ENCODE results near the gene WNT5A. TPM values are rescaled to one million over a fixed set of nuclear protein-coding genes. Genes with fewer than 3 reads are reported as not detected.

WNT5A gene
- total and polyA plus RNA-seq, 9 of the 15 experiments (the other 6 are each of a cell fraction or from before 2014, with no cell fraction given), result 0.11 TPM; not detected in 8

DNA sequence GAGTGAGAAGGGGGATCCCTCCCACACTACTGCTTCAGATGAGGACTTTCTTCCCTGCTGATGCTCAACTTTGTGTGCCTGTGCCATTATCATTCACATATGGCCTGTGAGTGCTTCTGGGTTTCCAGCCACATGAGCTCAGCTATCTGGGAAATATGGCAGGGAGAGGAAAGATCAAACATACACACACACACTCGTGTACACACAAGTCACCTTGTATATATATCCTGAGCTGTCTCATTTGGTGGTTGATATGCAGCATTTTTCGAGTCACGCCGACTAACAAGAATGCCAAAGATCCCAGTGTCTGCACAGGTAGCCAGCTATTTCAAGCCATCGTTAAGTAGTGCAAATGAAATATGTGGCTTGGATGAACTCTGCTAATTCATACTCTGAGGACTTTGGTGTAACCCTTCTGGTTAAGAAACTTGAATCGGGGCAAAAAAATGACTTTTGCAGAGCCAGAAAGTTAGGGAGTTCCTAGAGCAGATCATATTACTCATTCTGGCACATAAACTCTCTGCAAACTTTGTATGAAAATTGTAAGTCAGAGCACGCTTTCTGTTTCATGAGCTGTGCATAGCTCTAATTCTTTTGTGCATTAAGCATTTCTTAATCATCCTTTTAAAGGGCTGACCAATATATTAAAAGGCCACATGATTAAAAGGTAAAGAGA lies 24.9 kb upstream of the WNT5A start (continued):
- TF ChIP-seq, protein P1, sequence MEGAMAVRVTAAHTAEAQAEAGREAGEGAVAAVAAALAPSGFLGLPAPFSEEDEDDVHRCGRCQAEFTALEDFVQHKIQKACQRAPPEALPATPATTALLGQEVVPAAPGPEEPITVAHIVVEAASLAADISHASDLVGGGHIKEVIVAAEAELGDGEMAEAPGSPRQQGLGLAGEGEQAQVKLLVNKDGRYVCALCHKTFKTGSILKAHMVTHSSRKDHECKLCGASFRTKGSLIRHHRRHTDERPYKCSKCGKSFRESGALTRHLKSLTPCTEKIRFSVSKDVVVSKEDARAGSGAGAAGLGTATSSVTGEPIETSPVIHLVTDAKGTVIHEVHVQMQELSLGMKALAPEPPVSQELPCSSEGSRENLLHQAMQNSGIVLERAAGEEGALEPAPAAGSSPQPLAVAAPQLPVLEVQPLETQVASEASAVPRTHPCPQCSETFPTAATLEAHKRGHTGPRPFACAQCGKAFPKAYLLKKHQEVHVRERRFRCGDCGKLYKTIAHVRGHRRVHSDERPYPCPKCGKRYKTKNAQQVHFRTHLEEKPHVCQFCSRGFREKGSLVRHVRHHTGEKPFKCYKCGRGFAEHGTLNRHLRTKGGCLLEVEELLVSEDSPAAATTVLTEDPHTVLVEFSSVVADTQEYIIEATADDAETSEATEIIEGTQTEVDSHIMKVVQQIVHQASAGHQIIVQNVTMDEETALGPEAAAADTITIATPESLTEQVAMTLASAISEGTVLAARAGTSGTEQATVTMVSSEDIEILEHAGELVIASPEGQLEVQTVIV (CRISPR knock-in tag; IDR thresholded peaks at IDR 0.05; ENCODE audit: borderline replicate concordance), result no peak
- no peak for TF ChIP-seq TAF9B (IDR thresholded peaks at IDR 0.05; ENCODE audit: partially characterized antibody)

DNA sequence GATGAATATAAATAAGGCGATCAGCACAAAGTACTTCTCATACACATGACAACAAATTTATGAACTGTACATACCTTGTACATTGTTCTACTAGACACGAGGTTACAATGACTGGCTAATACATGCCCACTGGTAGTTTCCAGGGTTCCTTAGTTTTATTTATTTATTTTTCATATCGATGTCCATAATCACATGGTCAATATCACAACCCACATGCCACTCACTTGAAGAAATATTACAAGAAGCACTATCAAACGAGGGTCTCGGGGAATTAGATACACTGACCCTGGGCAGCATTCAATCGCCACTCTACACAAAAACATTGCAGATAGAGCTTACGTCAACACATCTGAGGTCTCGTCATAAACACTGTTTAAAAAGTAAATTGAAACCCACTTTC lies 21.2 kb upstream of the WNT5A start:
- intact Hi-C loops (cut with micrococcal nuclease), result no loop called here
- no peak for DNase-seq (ENCODE audit: extremely low read depth in 1 of 4, low spot score in 3 of 4)
- TF ChIP-seq, protein P2, sequence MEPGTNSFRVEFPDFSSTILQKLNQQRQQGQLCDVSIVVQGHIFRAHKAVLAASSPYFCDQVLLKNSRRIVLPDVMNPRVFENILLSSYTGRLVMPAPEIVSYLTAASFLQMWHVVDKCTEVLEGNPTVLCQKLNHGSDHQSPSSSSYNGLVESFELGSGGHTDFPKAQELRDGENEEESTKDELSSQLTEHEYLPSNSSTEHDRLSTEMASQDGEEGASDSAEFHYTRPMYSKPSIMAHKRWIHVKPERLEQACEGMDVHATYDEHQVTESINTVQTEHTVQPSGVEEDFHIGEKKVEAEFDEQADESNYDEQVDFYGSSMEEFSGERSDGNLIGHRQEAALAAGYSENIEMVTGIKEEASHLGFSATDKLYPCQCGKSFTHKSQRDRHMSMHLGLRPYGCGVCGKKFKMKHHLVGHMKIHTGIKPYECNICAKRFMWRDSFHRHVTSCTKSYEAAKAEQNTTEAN (CRISPR knock-in tag; IDR thresholded peaks at IDR 0.05), result no peak
- no peak for TF ChIP-seq ZNF263 (CRISPR knock-in tag; IDR thresholded peaks at IDR 0.05; ENCODE audit: borderline replicate concordance)
- no peak for TF ChIP-seq FOXJ2 (tag; IDR thresholded peaks at IDR 0.05)
- TF ChIP-seq ZNF274 (IDR thresholded peaks at IDR 0.05; ENCODE audit: borderline replicate concordance, low read depth, low read length), result no peak
- TF ChIP-seq RCOR1 (IDR thresholded peaks at IDR 0.05; ENCODE audit: borderline replicate concordance in 1 of 2, low read depth in 2 of 2, low read length in 2 of 2), result no peak
- TF ChIP-seq, protein P3, sequence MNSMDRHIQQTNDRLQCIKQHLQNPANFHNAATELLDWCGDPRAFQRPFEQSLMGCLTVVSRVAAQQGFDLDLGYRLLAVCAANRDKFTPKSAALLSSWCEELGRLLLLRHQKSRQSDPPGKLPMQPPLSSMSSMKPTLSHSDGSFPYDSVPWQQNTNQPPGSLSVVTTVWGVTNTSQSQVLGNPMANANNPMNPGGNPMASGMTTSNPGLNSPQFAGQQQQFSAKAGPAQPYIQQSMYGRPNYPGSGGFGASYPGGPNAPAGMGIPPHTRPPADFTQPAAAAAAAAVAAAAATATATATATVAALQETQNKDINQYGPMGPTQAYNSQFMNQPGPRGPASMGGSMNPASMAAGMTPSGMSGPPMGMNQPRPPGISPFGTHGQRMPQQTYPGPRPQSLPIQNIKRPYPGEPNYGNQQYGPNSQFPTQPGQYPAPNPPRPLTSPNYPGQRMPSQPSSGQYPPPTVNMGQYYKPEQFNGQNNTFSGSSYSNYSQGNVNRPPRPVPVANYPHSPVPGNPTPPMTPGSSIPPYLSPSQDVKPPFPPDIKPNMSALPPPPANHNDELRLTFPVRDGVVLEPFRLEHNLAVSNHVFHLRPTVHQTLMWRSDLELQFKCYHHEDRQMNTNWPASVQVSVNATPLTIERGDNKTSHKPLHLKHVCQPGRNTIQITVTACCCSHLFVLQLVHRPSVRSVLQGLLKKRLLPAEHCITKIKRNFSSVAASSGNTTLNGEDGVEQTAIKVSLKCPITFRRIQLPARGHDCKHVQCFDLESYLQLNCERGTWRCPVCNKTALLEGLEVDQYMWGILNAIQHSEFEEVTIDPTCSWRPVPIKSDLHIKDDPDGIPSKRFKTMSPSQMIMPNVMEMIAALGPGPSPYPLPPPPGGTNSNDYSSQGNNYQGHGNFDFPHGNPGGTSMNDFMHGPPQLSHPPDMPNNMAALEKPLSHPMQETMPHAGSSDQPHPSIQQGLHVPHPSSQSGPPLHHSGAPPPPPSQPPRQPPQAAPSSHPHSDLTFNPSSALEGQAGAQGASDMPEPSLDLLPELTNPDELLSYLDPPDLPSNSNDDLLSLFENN (IDR thresholded peaks at IDR 0.05; ENCODE audit: low read depth in 2 of 2, low read length in 2 of 2), result no peak
- no peak for TF ChIP-seq BDP1 (IDR thresholded peaks at IDR 0.05; ENCODE audit: insufficient read depth, insufficient read length)

More for the DNA sequence above, 21.2 kb upstream of the WNT5A start:
- no peak overlapping the region for H3K4me3 ChIP-seq
- no peak overlapping the region for H3K9ac ChIP-seq (ENCODE audit: insufficient read depth in 1 of 2, low read depth in 2 of 2, low read length in 2 of 2)
- no peak overlapping the region for H2AFZ ChIP-seq (ENCODE audit: low read depth, low read length)
- H4K20me1 ChIP-seq (replicated peaks; ENCODE audit: control insufficient read depth, insufficient read depth, low read length), result no peaks in the 10 kb centered on the region
- H3K27ac ChIP-seq (ENCODE audit: extremely low read depth, low read depth, low read length), result no peak overlapping the region
- FAIRE-seq (no peak), ATAC-seq (no peak)
- ChIA-PET POLR2A (no interaction called here), CTCF (ENCODE audit: low intra/inter-chr PET ratio) (no interaction called here)
- in situ Hi-C loops (cut with MboI), result no loop called here
- no peaks in the 10 kb centered on the region for H3K9me1 ChIP-seq (ENCODE audit: control insufficient read depth, insufficient read depth, low read length)
- no peak overlapping the region for H3K4me2 ChIP-seq (ENCODE audit: insufficient read depth, low read length)
- H3K9me3 ChIP-seq (replicated peaks; ENCODE audit: control insufficient read depth, insufficient read depth, low read depth, low read length), result no peaks in the 10 kb centered on the region
- no peaks in the 10 kb centered on the region for H3K79me2 ChIP-seq (ENCODE audit: control insufficient read depth, insufficient read depth, low read length)
- H3K4me1 ChIP-seq (replicated peaks in 1 of 2; ENCODE audit: control insufficient read depth in 2 of 2, insufficient read depth in 2 of 2, low read length in 2 of 2), result no peaks in the 10 kb centered on the region
- BruUV-seq (replicated peaks), result no TSS peak
- WGBS (ENCODE audit: insufficient coverage, low coverage, missing lambda C conversion rate), result 0% methylated on average over 8 of the region's 8 CpGs
- no peaks in the 10 kb centered on the region; a peak in 1 of 5 replicates for H3K27me3 ChIP-seq (ENCODE audit: control insufficient read depth in 2 of 2, insufficient read depth in 2 of 2, low read length in 2 of 2)
- no peaks in the 10 kb centered on the region for H3K36me3 ChIP-seq (ENCODE audit: control insufficient read depth, insufficient read depth, low read length)

Measured in K562 (cell line).